HG03521 (cell line): ENCODE measurements around the gene ATP12A.

Experiments
- ATAC-seq: cut with Tn5 transposase; IDR thresholded peaks from one replicate; pipeline ENCODE4 v1.9.1; 2021; ENCODE audit warnings: mild to moderate bottlenecking, moderate library complexity; ENCODE audit not compliant: unreplicated experiment

The ATP12A gene

GRCh38 chr13:24662195-24663088 is 17.8 kb upstream of the ATP12A start:
- no peak for ATAC-seq

- no peak for ATAC-seq
Measured at GRCh38 chr13:24663089-24663395, 17.2 kb upstream of the ATP12A start.

- ATAC-seq: no peak
Measured at GRCh38 chr13:24663586-24663985, 16.6 kb upstream of the ATP12A start.

GRCh38 chr13:24664726-24665409 is 15.3 kb upstream of the ATP12A start:
- no peak for ATAC-seq

GRCh38 chr13:24668511-24668910 is 11.7 kb upstream of the ATP12A start:
- ATAC-seq: no peak

GRCh38 chr13:24668955-24669582 is 11.1 kb upstream of the ATP12A start:
- ATAC-seq: no peak

- ATAC-seq: no peak
Measured at GRCh38 chr13:24670174-24670573, 10.0 kb upstream of the ATP12A start.

- no peak for ATAC-seq
Measured at GRCh38 chr13:24670961-24671381, 9.2 kb upstream of the ATP12A start.

- no peak for ATAC-seq
Measured at GRCh38 chr13:24671386-24672113, 8.7 kb upstream of the ATP12A start.

GRCh38 chr13:24672141-24673132 is 7.8 kb upstream of the ATP12A start:
- no peak for ATAC-seq

GRCh38 chr13:24675806-24676570 is 4.2 kb upstream of the ATP12A start:
- ATAC-seq: no peak

- no peak for ATAC-seq
Measured at GRCh38 chr13:24678151-24678550, 2.1 kb upstream of the ATP12A start.

- no peak for ATAC-seq
Measured at GRCh38 chr13:24679686-24680085, 522 bp upstream of the ATP12A start.

- no peak for ATAC-seq
Measured at GRCh38 chr13:24680921-24681604, 855 bp downstream of the ATP12A start.

- ATAC-seq: no peak
Measured at GRCh38 chr13:24681930-24682329, 1.7 kb downstream of the ATP12A start.

- no peak for ATAC-seq
Measured at GRCh38 chr13:24682353-24682752, 2.1 kb downstream of the ATP12A start.

- no peak for ATAC-seq
Measured at GRCh38 chr13:24683351-24683750, 3.1 kb downstream of the ATP12A start.

- no peak for ATAC-seq
Measured at GRCh38 chr13:24683838-24684599, 3.8 kb downstream of the ATP12A start.
